Measurements from ENCODE around the gene FCAMR.
"Not testable (repeated sequence)": the region's sequence is repeated elsewhere in the genome, so short reads cannot be mapped to it uniquely, and the experiment has no call there.

The FCAMR gene

DNA sequence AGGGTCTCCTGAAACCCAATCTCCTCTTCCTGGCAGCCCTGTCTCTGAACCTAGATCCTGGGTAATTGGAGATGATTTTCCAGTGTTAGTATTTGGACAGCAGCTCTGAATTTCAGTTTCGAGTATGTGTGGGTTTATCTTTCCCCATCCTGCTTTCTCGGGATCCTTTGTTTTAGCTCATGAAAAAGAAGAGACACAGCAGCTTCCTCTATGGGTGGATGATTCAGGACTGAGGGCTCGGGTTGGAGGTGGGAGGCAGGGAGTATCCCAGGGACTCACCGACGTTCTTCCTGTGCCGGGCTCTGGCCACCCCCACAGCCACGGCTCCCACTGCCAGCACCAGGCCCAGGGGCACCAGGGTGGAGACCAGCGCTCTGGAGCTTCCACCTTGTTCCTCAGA is 38.1 kb downstream of the FCAMR start:
- no peak for DNase-seq (ENCODE audit: low spot score)

GRCh38 chr1:206931709-206932108 is 38.6 kb downstream of the FCAMR start:
- no peak for DNase-seq (ENCODE audit: low spot score)

GRCh38 chr1:206930210-206930798 is 40.0 kb downstream of the FCAMR start:
- DNase-seq (ENCODE audit: low spot score) = no peak

GRCh38 chr1:206929524-206929923 is 40.7 kb downstream of the FCAMR start:
- DNase-seq (ENCODE audit: low spot score) = no peak

- no peak for DNase-seq (ENCODE audit: low spot score)
Measured at GRCh38 chr1:206926286-206926685, 44.0 kb downstream of the FCAMR start.

DNA sequence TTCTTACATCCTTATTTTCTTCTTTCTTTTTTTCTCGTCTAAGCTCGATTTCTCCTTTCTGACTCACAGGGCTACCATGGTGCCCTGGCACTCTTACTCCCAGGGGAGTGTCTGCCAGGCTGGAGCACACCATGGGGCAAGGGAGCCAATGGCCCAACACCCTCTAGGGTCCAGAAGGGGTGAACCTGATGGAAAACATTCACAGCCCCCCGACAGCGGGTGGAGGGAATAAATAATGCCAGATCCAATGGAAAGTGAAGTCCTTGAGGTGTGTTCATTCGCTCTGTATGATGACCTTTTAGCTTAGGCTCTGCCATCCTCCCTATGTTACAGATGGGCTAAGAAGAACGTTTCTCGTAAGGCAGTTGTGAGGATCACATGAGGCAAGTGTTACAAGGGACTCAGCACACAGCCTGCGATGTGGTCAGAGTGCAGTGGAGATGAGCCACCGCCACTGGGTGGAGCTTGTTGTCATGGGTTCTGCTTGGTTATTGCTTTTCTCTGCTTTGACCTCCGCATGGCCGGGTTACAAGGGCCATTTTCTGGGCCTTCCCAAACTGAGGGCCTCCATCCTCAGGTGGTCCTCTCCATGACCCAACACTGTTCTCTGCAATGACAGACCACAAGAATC is 45.0 kb downstream of the FCAMR start:
- DNase-seq (ENCODE audit: low spot score) = no peak

DNA sequence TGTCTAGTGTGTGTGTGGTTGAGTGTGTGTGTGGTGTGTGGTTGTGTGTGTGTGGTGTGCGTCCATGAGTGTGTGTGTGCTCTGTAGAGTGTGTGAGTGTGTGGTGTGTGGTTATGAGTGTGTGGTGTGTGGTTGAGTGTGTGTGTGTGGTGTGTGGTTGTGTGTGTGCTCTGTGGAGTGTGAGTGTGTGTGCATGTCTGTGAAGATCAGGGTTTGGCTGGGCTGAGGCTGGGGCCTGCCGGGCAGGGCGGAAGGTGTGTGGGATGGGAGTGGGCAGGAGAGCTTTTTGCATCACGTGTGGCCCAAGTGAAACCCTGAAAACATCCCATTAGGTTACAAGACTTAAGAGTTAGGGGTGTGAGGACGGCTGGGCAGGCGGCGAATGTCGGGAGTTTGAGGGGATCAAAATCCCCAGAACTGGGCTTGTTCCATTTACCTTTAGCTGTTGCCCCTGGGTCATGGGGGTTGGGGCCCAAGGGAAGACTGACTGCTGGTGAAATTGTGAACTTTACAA is 45.6 kb downstream of the FCAMR start:
- DNase-seq (ENCODE audit: low spot score) = no peak

- DNase-seq (ENCODE audit: low spot score) = not testable (repeated sequence)
Measured at GRCh38 chr1:206923961-206924557, 46.2 kb downstream of the FCAMR start.

DNA sequence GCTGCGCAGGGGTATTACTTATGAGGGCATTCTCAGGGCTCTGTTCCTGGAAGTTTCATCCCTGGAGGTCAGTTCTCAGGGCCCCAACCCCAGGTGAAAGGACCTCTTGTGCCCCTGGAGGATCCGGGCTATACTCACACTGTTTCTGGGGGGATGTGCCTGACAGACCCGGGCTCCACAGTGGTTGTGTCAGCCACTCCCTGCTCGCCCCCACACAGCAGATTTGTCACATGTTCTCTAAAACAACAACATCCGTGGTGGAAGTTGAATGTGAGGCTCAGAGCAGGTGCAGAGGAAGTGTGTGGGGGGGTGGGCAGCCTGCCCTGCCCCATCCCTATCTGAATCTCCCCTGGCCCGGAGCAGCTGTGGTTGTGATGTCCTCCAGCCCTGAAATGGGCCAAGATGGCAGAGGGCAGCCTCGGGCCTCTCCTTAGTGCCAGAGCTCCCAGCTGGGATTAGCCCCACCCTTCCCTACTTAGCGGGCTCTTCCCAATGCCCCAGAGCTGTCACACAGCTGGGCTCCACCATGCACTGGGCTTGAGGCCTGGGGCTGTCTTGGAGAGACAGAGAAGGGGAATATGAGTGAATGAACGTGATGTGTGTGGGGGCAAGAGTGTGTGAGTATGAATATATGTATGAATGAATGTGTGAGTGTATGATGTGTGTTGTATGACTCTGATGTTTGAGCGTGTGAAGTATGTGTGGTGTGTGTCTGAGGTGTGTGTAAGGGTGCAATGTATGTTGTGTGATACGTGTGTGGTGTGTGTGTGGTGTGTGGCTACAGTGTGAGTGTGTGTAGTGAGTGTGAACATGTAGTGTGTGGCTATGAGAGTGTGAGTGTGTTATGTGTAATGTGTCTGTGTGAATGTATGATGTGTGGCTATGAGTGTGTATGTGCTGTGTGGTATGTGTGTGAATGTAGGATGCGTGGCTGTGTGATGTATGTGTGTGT is 47.0 kb downstream of the FCAMR start:
- no peak for DNase-seq (ENCODE audit: low spot score)

DNA sequence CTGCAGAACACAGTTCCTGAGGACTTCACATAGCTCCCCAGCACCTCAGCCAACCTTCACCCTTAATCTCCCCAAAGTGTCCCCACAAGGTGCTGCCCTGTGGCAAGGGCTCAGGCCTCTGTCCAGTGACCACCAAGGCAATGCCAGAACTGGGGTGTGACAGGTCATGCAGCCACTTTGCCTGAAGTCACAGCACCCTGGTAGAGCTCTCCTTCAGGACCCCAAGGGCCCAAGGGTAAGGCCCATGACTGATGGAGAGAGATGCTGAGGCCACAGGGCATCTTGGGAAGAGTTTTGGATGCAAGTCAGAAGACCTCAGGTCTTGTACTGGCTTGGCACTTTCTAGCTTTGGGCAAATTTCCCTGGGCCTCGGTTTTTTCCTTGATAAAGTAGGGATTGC is 47.7 kb downstream of the FCAMR start:
- DNase-seq (ENCODE audit: low spot score) = no peak

DNA sequence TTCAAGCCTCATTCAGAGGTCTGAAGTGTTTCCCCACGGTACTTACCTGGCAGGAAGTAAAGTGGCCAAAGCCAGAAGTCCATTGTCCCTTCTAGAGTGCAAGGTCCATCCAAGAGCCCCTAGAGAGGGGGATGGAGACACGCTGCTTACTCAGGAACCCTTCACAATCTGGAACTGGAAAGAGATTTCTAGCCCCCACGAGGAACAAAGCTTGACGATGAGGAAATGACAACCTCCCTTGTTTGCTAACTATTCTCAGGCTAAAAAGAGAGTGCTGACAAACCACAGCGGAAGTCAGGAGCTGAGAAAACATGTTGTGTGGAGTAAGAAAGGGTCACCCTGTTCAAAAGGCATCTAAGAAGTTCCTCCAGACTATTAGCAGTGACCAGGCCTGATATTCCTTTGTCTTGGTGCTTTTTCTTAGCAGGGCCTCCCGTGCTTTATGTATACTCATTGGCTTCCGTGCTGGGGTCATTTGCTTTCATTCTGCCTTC is 48.4 kb downstream of the FCAMR start, which contains the start of gene FCMR:
TSS of gene FCMR (minus strand) at position 170 of the 494 bp plus-strand sequence. CDS start at position 83, 87 bp downstream.
- no peak for DNase-seq (ENCODE audit: low spot score)

DNA sequence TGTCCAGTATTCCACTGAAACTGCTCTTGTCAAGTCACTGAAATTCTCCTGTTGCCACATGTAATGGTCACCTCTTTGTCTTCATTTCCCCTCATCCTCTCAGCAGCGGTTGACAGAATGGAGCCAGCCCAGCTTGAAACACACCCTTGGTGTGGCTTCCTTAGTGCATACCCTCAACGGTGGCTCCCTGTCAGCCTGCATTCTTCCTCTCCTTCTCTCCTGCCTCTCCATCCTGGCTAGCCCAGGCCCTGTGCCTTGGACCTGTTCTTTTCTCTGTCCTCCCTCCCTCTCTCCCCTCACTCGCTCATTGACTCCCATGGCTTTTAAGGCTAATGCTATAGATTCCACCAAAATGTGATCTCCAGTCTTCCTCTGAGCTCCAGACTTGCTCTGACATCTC is 52.2 kb downstream of the FCAMR start:
- no peak for DNase-seq (ENCODE audit: low spot score)

GRCh38 chr1:206916000-206916709 is 54.1 kb downstream of the FCAMR start:
- DNase-seq (ENCODE audit: low spot score) = no peak

DNA sequence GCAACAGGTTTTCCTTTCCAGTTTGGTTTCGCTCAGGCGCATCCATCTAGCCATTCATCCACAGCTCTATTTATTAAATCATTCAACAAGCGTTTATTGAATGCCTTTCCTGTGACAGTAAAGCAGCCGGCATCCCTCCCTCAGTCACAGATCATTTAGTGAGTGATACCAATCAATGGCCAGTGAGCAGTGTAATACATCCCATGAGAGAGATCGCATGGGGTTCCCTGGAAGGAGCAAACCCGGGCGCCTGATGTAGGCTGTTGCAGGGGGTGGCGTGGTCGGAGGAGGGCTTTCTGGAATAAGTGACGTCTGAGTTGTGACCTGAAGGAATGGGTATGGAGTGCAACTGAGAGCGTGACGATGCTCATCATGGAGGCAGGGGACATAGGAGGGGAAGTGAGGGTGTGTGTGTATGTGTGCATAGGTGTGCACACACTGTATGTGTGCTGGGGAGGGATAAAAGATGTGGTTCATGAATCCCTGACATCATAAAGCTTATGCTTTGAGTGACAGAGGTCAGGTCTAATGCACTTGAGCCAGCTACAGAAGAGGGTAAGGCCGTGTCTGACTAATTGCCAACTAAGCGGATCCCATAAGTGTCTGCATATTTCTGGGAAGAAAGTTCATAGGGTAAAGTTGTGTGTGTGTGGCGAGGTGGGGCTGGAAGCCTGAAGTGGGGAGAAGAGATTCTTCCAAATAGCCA is 55.1 kb downstream of the FCAMR start:
- DNase-seq (ENCODE audit: low spot score) = no peak

GRCh38 chr1:206913766-206914537 is 56.3 kb downstream of the FCAMR start:
- DNase-seq (ENCODE audit: low spot score) = no peak

DNA sequence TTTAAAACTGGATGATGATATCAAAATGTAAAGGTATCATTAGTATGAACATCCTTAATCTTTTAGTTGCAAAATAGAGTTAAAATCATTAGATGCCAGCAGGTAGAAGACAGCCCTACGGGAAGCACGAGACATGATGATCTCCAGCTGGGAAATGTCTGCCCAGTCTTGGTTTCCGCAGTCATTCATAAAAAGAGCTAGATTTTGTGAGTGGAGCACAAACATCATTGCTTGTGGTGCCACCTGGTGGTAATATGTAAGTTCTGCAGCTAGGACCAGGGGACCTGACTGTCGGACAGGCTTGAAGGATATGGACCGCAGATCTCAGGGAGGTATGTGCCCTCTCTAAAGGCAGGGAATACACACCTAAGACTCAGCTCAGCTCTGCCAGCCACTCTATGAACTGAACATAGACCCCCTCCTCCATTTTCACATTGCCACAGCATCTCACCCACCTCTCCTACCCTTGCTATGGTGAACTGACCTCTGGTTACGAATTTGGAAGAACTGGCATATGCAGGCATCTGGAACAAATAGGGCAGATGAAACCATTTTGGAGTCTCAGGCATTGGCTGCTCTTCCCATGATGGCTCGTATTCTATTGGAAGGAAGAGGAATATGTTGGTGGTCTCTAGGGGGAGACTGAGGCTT is 57.7 kb downstream of the FCAMR start:
- DNase-seq (ENCODE audit: low spot score) = peak; percentile 68

DNA sequence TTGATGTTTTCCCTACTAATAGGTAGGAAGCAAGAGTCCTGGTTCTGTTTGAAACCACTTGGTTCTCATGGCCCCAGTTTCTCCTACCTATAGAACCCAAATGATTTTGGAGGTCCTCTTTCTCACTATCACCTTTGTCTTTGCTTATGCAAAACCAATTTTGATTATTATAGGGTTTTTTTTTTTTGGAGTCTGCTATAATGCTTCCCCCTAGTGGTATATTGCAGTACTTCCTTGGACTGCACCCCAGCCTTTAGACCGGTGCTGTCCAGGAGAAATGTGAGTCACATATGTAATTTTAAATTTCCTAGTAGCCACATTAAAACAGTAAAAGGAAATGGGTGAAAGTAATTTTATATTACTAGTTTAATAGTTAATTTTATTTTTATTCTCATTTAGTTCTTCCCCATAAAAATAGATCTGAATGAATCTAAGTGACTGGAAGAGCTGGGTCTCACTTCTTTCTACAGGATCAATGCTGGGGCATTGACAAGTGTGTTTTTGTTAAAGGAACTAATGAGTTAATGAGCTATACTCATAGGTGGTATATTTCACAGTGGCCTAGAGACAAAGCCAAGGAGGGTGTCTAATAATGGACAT is 59.1 kb downstream of the FCAMR start:
- DNase-seq (ENCODE audit: low spot score) = peak; percentile 65

GRCh38 chr1:206909883-206910318 is 60.4 kb downstream of the FCAMR start:
- no peak for DNase-seq (ENCODE audit: low spot score)

Data from kidney capillary endothelial cell (primary cell).